K562 (cell line): Measurements from ENCODE around the gene SLC16A4. TPM values are rescaled to one million over a fixed set of nuclear protein-coding genes. Genes with fewer than 3 reads are reported as not detected.

Experiments used
- ATAC-seq: fragments of 200-7000 bp; cut with Tn5 transposase; 3 replicates; pipeline ENCODE4 v1.9.1; 2020; ENCODE audit warnings: moderate library complexity
- BruUV-seq: library from RNA; stranded (reverse); fragments of 400-500 nt; replicated peaks from 2 replicates; lab custom pipeline; 2021; lab: Mats Ljungman, UMichigan
- CTCF ChIA-PET: fragments of 300-600 bp; formaldehyde crosslinking; extraction: SDS; loops from one replicate; lab custom pipeline; 2021; ENCODE audit warnings: low intra/inter-chr PET ratio; lab: Yijun Ruan, JAX
- POLR2A ChIA-PET: fragments of 300-600, 350-650 bp; sonication (Branson Sonifier 250); formaldehyde crosslinking; extraction: SDS; loops from one replicate; lab custom pipeline; 2021; ENCODE audit warnings: antibody characterized with exemption, inconsistent platforms; lab: Yijun Ruan, JAX
- DNase-seq, 4 experiments: peaks; one replicate each; pipeline versions ENCODE4 v3.0.0 to v3.0.0-alpha.2; 2011 to 2018; ENCODE audit warnings: low spot score in 3 of 4, mixed read lengths in 3 of 4; ENCODE audit errors: extremely low read depth in 1 of 4
- FAIRE-seq: peaks from 2 replicates; lab custom pipeline; 2011; peaks lifted over from hg19 to GRCh38; lab: Jason Lieb, UNC
- H2AFZ ChIP-seq: 2 replicates; pipeline ENCODE4 v1.6.0; 2011; ENCODE audit warnings: low read depth, low read length, control low read depth, inconsistent platforms
- H3K27ac ChIP-seq: fragments of 200-600 bp; 3 replicates; pipeline ENCODE4 v1.8.0; 2011; ENCODE audit warnings: low read depth, mild to moderate bottlenecking, control low read depth, inconsistent platforms, low read length, moderate library complexity, mixed read lengths; ENCODE audit errors: extremely low read depth
- H3K27me3 ChIP-seq, 2 experiments: fragments of 300-600 bp in 1 of 2; 2 replicates in 1 of 2; 3 replicates in 1 of 2; pipeline versions ENCODE4 v1.6.0 to v1.8.0; 2011; ENCODE audit warnings: inconsistent platforms in 2 of 2, low read length in 2 of 2, mild to moderate bottlenecking in 1 of 2, mixed read lengths in 1 of 2, moderate library complexity in 1 of 2; ENCODE audit not compliant: control insufficient read depth in 2 of 2, insufficient read depth in 2 of 2
- H3K36me3 ChIP-seq: fragments of 300-600 bp; 3 replicates; pipeline ENCODE4 v1.8.0; 2011; ENCODE audit warnings: mild to moderate bottlenecking, low read length, inconsistent platforms; ENCODE audit not compliant: control insufficient read depth, insufficient read depth
- H3K4me1 ChIP-seq, 2 experiments: fragments of 200-600 bp in 1 of 2; replicated peaks in 1 of 2; 2 replicates in 1 of 2; 3 replicates in 1 of 2; pipeline versions ENCODE4 v1.5.1 to v1.8.0; 2011; ENCODE audit warnings: inconsistent platforms in 2 of 2, low read length in 2 of 2, mild to moderate bottlenecking in 1 of 2, mixed read lengths in 1 of 2, moderate library complexity in 1 of 2; ENCODE audit not compliant: control insufficient read depth in 2 of 2, insufficient read depth in 2 of 2
- H3K4me2 ChIP-seq: 2 replicates; pipeline ENCODE4 v1.6.1; 2011; ENCODE audit warnings: low read length, control low read depth, inconsistent platforms, mixed read lengths; ENCODE audit not compliant: insufficient read depth
- H3K4me3 ChIP-seq: fragments of 200-600 bp; sonication (generic), shearing (Covaris generic); 2 replicates; pipeline ENCODE4 v1.5.1; 2016; ENCODE audit warnings: control low read depth, inconsistent platforms
- H3K79me2 ChIP-seq: fragments of 200-600 bp; 3 replicates; pipeline ENCODE4 v1.8.0; 2011; ENCODE audit warnings: low read length, inconsistent platforms; ENCODE audit not compliant: control insufficient read depth, insufficient read depth
- H3K9ac ChIP-seq, 2 experiments: 2 replicates each; pipeline versions ENCODE4 v1.6.0 to v1.6.1; 2011; ENCODE audit warnings: low read depth in 2 of 2, low read length in 2 of 2, control low read depth in 1 of 2, inconsistent platforms in 1 of 2, mild to moderate bottlenecking in 1 of 2, mixed read lengths in 1 of 2; ENCODE audit not compliant: insufficient read depth in 1 of 2
- H3K9me1 ChIP-seq: one replicate; pipeline ENCODE4 v1.6.0; 2011; ENCODE audit warnings: inconsistent platforms, mild to moderate bottlenecking, low read length, moderate library complexity; ENCODE audit not compliant: control insufficient read depth, insufficient read depth
- H3K9me3 ChIP-seq: replicated peaks from 2 replicates; pipeline ENCODE4 v1.5.1; 2011; ENCODE audit warnings: low read depth, low read length, inconsistent platforms; ENCODE audit not compliant: control insufficient read depth, insufficient read depth
- H4K20me1 ChIP-seq: replicated peaks from 2 replicates; pipeline ENCODE4 v1.6.1; 2011; ENCODE audit warnings: low read length, inconsistent platforms, mixed read lengths; ENCODE audit not compliant: control insufficient read depth, insufficient read depth
- FOXP4 ChIP-seq: sonication (generic); formaldehyde crosslinking; IDR thresholded peaks from 2 replicates; pipeline ENCODE4 v1.8.0; 2022; ENCODE audit warnings: mild to moderate bottlenecking, missing genetic modification reagents, borderline replicate concordance
- HMGXB4 ChIP-seq: sonication (generic); formaldehyde crosslinking; IDR thresholded peaks from 2 replicates; pipeline ENCODE4 v1.8.1; 2023; ENCODE audit warnings: mild to moderate bottlenecking, missing genetic modification reagents
- NFATC3 ChIP-seq: fragments of 450-650 bp; IDR thresholded peaks from 2 replicates; pipeline ENCODE4 v1.6.1; 2017; ENCODE audit warnings: mild to moderate bottlenecking
- OTX1 ChIP-seq: fragments of 450-650 bp; formaldehyde crosslinking; IDR thresholded peaks from 2 replicates; pipeline ENCODE4 v1.4.0; 2022; ENCODE audit warnings: mild to moderate bottlenecking
- PTBP1 ChIP-seq: fragments of 200-400 bp; formaldehyde crosslinking; IDR thresholded peaks from 2 replicates; pipeline ENCODE4 v1.6.1; 2017; ENCODE audit warnings: low read depth, low read length
- SRSF9 ChIP-seq: fragments of 200-400 bp; formaldehyde crosslinking; IDR thresholded peaks from 2 replicates; pipeline ENCODE4 v1.6.1; 2017; ENCODE audit warnings: low read depth, low read length, borderline replicate concordance
- STAT5A ChIP-seq: IDR thresholded peaks from 2 replicates; pipeline ENCODE4 v1.6.1; 2012; ENCODE audit warnings: low read length, inconsistent platforms, borderline replicate concordance
- TCF3 ChIP-seq: sonication (generic); formaldehyde crosslinking; IDR thresholded peaks from 2 replicates; pipeline ENCODE4 v1.4.0; 2020; ENCODE audit warnings: mild to moderate bottlenecking, missing genetic modification reagents
- ZNF766 ChIP-seq: fragments of 200-800 bp; sonication (Bioruptor generic); conservative IDR thresholded peaks from 2 replicates; pipeline ENCODE4 v1.6.1; 2016; ENCODE audit warnings: missing genetic modification characterization, missing compliant biosample characterization
- WGBS: fragments of 100-300 bp; shearing (Covaris generic); methylation state at CpG from one replicate; pipeline ENCODE4 v1.1.6; 2016; ENCODE audit warnings: low coverage, mixed read lengths; ENCODE audit not compliant: insufficient coverage; ENCODE audit errors: missing lambda C conversion rate; 5-methylcytosine and 5-hydroxymethylcytosine counted together
- in situ Hi-C: fragments of 300-500 bp; cut with MboI; formaldehyde crosslinking; loops from 4 replicates; pipeline ENCODE4 v1.15.0; 2018; ENCODE audit warnings: inconsistent platforms, mixed read lengths
- intact Hi-C: fragments of 100-400 bp; cut with micrococcal nuclease; formaldehyde crosslinking; loops from 2 replicates; pipeline ENCODE4 v1.14.2; 2022
- polyA plus RNA-seq, 8 experiments: library from polyadenylated mRNA; depleted of rRNA in 4 of 8; stranded (reverse) in 5 of 8; unstranded in 3 of 8; fragments of >200 nt; fragmentation: Nextera tagmentation in 2 of 8; fragmentation: Illumina TruSeq in 1 of 8; extraction: Ambion mirVana in 2 of 8; extraction: Trizol in 1 of 8; gene quantifications; 2 replicates each; pipeline versions ENCODE4 v1.2.1 to v1.2.3, GENCODE V29; 2011 to 2014; ENCODE audit warnings: inconsistent platforms in 1 of 8, missing spikeins in 1 of 8
- total RNA-seq, 7 experiments: library from RNA; depleted of rRNA in 6 of 7; stranded (reverse); fragments of >200 nt in 6 of 7; fragmentation: Illumina TruSeq in 2 of 7; extraction: Trizol in 2 of 7; gene quantifications; 2 replicates each; pipeline versions ENCODE4 v1.2.1 to v1.2.3, GENCODE V29; 2011 to 2021; ENCODE audit warnings: low replicate concordance in 1 of 7

SLC16A4 gene
- total and polyA plus RNA-seq, 9 of the 15 experiments (the other 6 are each of a cell fraction or from before 2014, with no cell fraction given) = 0.04 to 0.31 (median 0.18) TPM; not detected in 1

- peaks cover 5 to 9% of the 10 kb centered on the region in 2 experiments; a peak in 3 of 5 replicates for H3K4me1 ChIP-seq
- DNase-seq (no peak), FAIRE-seq (no peak), ATAC-seq (no peak)
- ChIA-PET POLR2A (interaction anchor here (1.1 kb wide), 1 partner anchor 18 kb away, joined by 3 read pairs; no protein-coding TSS in a partner anchor), CTCF (no interaction called here)
- no peak overlapping the region for H3K4me2 ChIP-seq
- peaks cover 80% of the 10 kb centered on the region for H3K36me3 ChIP-seq
- H2AFZ ChIP-seq = no peak overlapping the region
- peaks cover 15% of the 10 kb centered on the region for H4K20me1 ChIP-seq
- H3K4me3 ChIP-seq = no peak overlapping the region
- no peak for TF ChIP-seq STAT5A
- TF ChIP-seq SRSF9 = no peak
- no peak for TF ChIP-seq TCF3
- no peak for TF ChIP-seq NFATC3
- no peak for TF ChIP-seq ZNF766 (CRISPR knock-in tag)
- TF ChIP-seq PTBP1 = no peak
- no peak for TF ChIP-seq FOXP4
- no peak for TF ChIP-seq HMGXB4 (CRISPR knock-in tag)
- no peak for TF ChIP-seq OTX1 (CRISPR knock-in tag)
- 45% methylated on average over 1 of the region's 1 CpG for WGBS
- BruUV-seq = no TSS peak
- peaks cover 97% of the 10 kb centered on the region for H3K79me2 ChIP-seq
- no peaks in the 10 kb centered on the region for H3K27me3 ChIP-seq
- intact Hi-C loops = no loop called here
- no peak overlapping the region for H3K27ac ChIP-seq
- no peak overlapping the region for H3K9ac ChIP-seq
- in situ Hi-C loops = no loop called here
- no peaks in the 10 kb centered on the region for H3K9me1 ChIP-seq
- no peaks in the 10 kb centered on the region for H3K9me3 ChIP-seq
Observed at GRCh38 chr1:110355321-110355720, 35.5 kb downstream of the SLC16A4 start.
